ENCODE data around the gene PADI3.

The PADI3 gene

DNA sequence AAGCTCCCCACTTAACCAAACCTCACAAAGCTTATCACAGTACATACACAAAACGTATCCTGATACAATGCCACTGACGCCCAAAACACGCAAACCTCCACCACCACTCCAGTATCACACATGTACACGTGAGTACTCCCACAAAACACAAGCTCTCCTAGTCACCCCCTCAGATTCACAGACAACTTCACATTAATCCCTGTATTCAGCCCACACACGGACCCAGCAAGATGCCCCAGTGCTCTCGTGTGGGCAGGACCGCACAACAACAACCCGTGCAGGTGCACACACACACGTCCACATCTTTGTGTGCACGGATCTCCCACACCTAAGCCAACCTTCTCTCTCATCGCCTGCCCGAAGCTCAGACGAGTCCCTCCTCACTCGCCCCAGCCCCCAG, 26.3 kb upstream of the PADI3 start:
- H4K20me1 ChIP-seq (ENCODE audit: insufficient read depth), result no peaks in the 10 kb centered on the region
- H3K4me1 ChIP-seq (ENCODE audit: low read depth, poor library complexity, severe bottlenecking), result no peaks in the 10 kb centered on the region
- TF ChIP-seq, protein P1, sequence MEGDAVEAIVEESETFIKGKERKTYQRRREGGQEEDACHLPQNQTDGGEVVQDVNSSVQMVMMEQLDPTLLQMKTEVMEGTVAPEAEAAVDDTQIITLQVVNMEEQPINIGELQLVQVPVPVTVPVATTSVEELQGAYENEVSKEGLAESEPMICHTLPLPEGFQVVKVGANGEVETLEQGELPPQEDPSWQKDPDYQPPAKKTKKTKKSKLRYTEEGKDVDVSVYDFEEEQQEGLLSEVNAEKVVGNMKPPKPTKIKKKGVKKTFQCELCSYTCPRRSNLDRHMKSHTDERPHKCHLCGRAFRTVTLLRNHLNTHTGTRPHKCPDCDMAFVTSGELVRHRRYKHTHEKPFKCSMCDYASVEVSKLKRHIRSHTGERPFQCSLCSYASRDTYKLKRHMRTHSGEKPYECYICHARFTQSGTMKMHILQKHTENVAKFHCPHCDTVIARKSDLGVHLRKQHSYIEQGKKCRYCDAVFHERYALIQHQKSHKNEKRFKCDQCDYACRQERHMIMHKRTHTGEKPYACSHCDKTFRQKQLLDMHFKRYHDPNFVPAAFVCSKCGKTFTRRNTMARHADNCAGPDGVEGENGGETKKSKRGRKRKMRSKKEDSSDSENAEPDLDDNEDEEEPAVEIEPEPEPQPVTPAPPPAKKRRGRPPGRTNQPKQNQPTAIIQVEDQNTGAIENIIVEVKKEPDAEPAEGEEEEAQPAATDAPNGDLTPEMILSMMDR (conservative IDR thresholded peaks at IDR 0.05; ENCODE audit: low read depth, low read length), result no peak
- no peak overlapping the region for H3K4me3 ChIP-seq (IDR thresholded peaks at IDR 0.05; ENCODE audit: insufficient read depth, low read depth, low read length)
- peaks cover 41% of the 10 kb centered on the region; the same call in 1 of the 2 replicates for H3K27me3 ChIP-seq (ENCODE audit: insufficient read depth, low read depth)
- no peaks in the 10 kb centered on the region for H3K36me3 ChIP-seq (ENCODE audit: insufficient read depth)
- H2AFZ ChIP-seq (ENCODE audit: low read depth), result no peak overlapping the region
- no peak overlapping the region for H3K9ac ChIP-seq
- H3K4me2 ChIP-seq, result no peak overlapping the region
- H3K79me2 ChIP-seq (ENCODE audit: insufficient read depth, low read depth), result no peaks in the 10 kb centered on the region
- H3K27ac ChIP-seq, result no peak overlapping the region

DNA sequence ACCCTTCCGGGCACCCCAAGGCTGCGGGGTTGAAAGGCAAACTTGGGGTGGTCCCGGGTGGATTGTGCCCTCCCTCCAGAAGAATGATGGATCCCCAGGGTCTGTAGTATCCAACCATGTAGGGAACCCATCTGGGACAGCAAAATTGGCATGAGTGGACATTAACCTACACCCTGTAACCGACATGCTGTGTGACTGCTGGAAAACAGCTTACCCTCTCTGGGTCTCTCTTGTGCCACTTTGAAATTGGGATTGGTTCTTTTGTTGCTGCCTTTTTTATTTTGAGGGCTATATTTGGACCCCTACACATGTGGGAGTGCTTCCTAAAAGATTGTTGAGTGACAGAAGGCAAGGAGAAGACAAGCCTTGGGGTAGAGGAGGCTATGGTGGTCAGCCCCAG, 24.5 kb upstream of the PADI3 start:
- H3K79me2 ChIP-seq (ENCODE audit: insufficient read depth, low read depth), result no peaks in the 10 kb centered on the region
- no peak overlapping the region for H3K9ac ChIP-seq
- no peaks in the 10 kb centered on the region for H3K36me3 ChIP-seq (ENCODE audit: insufficient read depth)
- TF ChIP-seq, protein P1 (conservative IDR thresholded peaks at IDR 0.05; ENCODE audit: low read depth, low read length), result no peak
- H2AFZ ChIP-seq (ENCODE audit: low read depth), result no peak overlapping the region
- H3K4me3 ChIP-seq (IDR thresholded peaks at IDR 0.05; ENCODE audit: insufficient read depth, low read depth, low read length), result no peak overlapping the region
- no peak overlapping the region for H3K27ac ChIP-seq
- H4K20me1 ChIP-seq (ENCODE audit: insufficient read depth), result no peaks in the 10 kb centered on the region
- H3K4me2 ChIP-seq, result no peak overlapping the region
- H3K4me1 ChIP-seq (ENCODE audit: low read depth, poor library complexity, severe bottlenecking), result no peaks in the 10 kb centered on the region
- peaks cover 51% of the 10 kb centered on the region; the same call in 1 of the 2 replicates for H3K27me3 ChIP-seq (ENCODE audit: insufficient read depth, low read depth)

DNA sequence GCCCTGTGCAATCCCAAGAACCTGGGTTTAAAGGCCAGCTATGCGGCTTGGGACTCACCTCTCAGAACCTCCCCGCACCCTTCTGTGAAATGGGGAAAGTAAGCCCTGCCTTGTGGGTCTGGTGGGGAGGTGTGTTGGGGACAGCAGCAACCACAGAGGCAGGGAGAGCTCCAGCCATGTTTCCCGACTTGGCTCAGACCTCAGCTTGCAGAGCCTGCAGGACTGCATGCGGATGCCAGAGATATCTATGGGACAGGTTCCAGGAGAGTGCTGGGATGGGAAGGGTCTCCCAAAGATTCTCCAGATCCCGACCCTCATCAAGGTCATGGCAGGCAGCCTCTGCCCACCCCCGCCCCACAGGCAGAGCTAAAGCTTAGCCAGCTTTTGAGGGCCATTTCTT, 23.8 kb upstream of the PADI3 start:
- Histone ChIP-seq H2AFZ (ENCODE audit: low read depth) (no peak overlapping the region), H3K79me2 (ENCODE audit: insufficient read depth, low read depth) (no peaks in the 10 kb centered on the region), H3K36me3 (ENCODE audit: insufficient read depth) (no peaks in the 10 kb centered on the region), H3K27me3 (ENCODE audit: insufficient read depth, low read depth) (peaks cover 50% of the 10 kb centered on the region; the same call in 1 of the 2 replicates), H3K4me1 (ENCODE audit: low read depth, poor library complexity, severe bottlenecking) (no peaks in the 10 kb centered on the region), H3K4me3 (IDR thresholded peaks at IDR 0.05; ENCODE audit: insufficient read depth, low read depth, low read length) (no peak overlapping the region), H3K27ac (no peak overlapping the region), H3K4me2 (no peak overlapping the region), H4K20me1 (ENCODE audit: insufficient read depth) (no peaks in the 10 kb centered on the region), H3K9ac (no peak overlapping the region)
- TF ChIP-seq, protein P1 (conservative IDR thresholded peaks at IDR 0.05; ENCODE audit: low read depth, low read length), result no peak

DNA sequence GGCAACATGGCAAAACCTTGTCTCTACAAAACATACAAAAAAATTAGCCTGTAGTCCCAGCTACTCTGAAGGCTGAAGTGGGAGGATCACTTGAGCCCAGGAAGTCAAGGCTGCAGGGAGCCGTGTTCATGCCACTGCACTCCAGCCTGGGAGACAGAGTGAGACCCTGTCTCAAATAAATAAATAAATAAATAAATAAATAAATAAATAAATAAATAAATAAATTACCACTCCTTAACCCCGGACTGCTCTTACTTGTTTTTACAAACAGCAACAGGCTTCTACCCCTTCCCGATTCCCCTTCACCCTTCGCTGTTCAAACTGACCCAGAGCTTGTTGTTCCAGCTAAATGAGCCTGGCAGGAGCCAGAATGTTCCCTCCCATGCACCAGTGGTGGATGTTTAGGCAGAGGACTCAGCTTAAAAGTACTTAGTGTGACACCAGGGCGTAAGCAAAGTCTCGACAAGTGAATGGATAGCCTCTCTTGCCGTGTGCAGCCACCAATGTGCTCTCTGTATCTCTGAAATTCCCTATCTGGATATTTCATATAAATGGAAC, 21.5 kb upstream of the PADI3 start:
- H3K4me1 ChIP-seq (ENCODE audit: low read depth, poor library complexity, severe bottlenecking), result no peaks in the 10 kb centered on the region
- no peaks in the 10 kb centered on the region for H4K20me1 ChIP-seq (ENCODE audit: insufficient read depth)
- no peak overlapping the region for H2AFZ ChIP-seq (ENCODE audit: low read depth)

More for the DNA sequence above, 21.5 kb upstream of the PADI3 start:
- H3K4me3 ChIP-seq (IDR thresholded peaks at IDR 0.05; ENCODE audit: insufficient read depth, low read depth, low read length), result no peak overlapping the region
- H3K27ac ChIP-seq, result no peak overlapping the region
- no peaks in the 10 kb centered on the region for H3K79me2 ChIP-seq (ENCODE audit: insufficient read depth, low read depth)
- peaks cover 59% of the 10 kb centered on the region; the same call in 1 of the 2 replicates for H3K27me3 ChIP-seq (ENCODE audit: insufficient read depth, low read depth)
- TF ChIP-seq, protein P1 (conservative IDR thresholded peaks at IDR 0.05; ENCODE audit: low read depth, low read length), result no peak
- no peak overlapping the region for H3K9ac ChIP-seq
- H3K36me3 ChIP-seq (ENCODE audit: insufficient read depth), result no peaks in the 10 kb centered on the region
- no peak overlapping the region for H3K4me2 ChIP-seq
